ENCODE measurements around the gene RAP1GAP2.

The RAP1GAP2 gene

GRCh38 chr17:2786176-2786881 is 9.9 kb upstream of the RAP1GAP2 start:
- ATAC-seq = peak; percentile 98 to 99

GRCh38 chr17:2789700-2790099 is 6.5 kb upstream of the RAP1GAP2 start:
- ATAC-seq = no peak

- ATAC-seq = no peak
Measured at GRCh38 chr17:2792366-2793169, 3.7 kb upstream of the RAP1GAP2 start.

GRCh38 chr17:2794111-2794803 is 2.0 kb upstream of the RAP1GAP2 start:
- ATAC-seq = peak in 1 of 2 donors; percentile 26

GRCh38 chr17:2795441-2796163 is 636 bp upstream of the RAP1GAP2 start:
- ATAC-seq = peak; percentile 7 to 9

- ATAC-seq = no peak
Measured at GRCh38 chr17:2797226-2797625, 988 bp downstream of the RAP1GAP2 start.

GRCh38 chr17:2797637-2798036 is 1.4 kb downstream of the RAP1GAP2 start:
- no peak for ATAC-seq

- no peak for ATAC-seq
Measured at GRCh38 chr17:2798188-2798587, 1.9 kb downstream of the RAP1GAP2 start.

GRCh38 chr17:2798678-2799077 is 2.4 kb downstream of the RAP1GAP2 start:
- no peak for ATAC-seq

- no peak for ATAC-seq
Measured at GRCh38 chr17:2799653-2800052, 3.4 kb downstream of the RAP1GAP2 start.

GRCh38 chr17:2800367-2800766 is 4.1 kb downstream of the RAP1GAP2 start:
- ATAC-seq = no peak

GRCh38 chr17:2801841-2802240 is 5.6 kb downstream of the RAP1GAP2 start:
- no peak for ATAC-seq

GRCh38 chr17:2802574-2802973 is 6.3 kb downstream of the RAP1GAP2 start:
- no peak for ATAC-seq

- ATAC-seq = no peak
Measured at GRCh38 chr17:2803386-2803785, 7.1 kb downstream of the RAP1GAP2 start.

GRCh38 chr17:2803971-2804370 is 7.7 kb downstream of the RAP1GAP2 start:
- no peak for ATAC-seq

- ATAC-seq = peak in 1 of 2 donors; percentile 17
Measured at GRCh38 chr17:2804912-2805311, 8.7 kb downstream of the RAP1GAP2 start.

- no peak for ATAC-seq
Measured at GRCh38 chr17:2805961-2806360, 9.7 kb downstream of the RAP1GAP2 start.

GRCh38 chr17:2808367-2809335 is 12.4 kb downstream of the RAP1GAP2 start:
- no peak for ATAC-seq

GRCh38 chr17:2809337-2809736 is 13.1 kb downstream of the RAP1GAP2 start:
- ATAC-seq = no peak

GRCh38 chr17:2814049-2814448 is 17.8 kb downstream of the RAP1GAP2 start:
- ATAC-seq = peak; percentile 12 to 14
